ENCODE data around the gene GALM. TPM values are rescaled to one million over a fixed set of nuclear protein-coding genes. Genes with fewer than 3 reads are reported as not detected.

Gene GALM
- total and polyA plus RNA-seq, 2 of the 8 experiments (the other 6 are each of a cell fraction or from before 2014, with no cell fraction given) = 9.9 to 13.1 TPM

- no peak for TF ChIP-seq SUZ12 (IDR thresholded peaks at IDR 0.05; ENCODE audit: low read length)
- no peak for TF ChIP-seq ZNF274 (IDR thresholded peaks at IDR 0.05; ENCODE audit: borderline replicate concordance, extremely low read depth, low read length)
Measured at GRCh38 chr2:38731090-38731489, 65.2 kb downstream of the GALM start (continued).
